Retinal pigment epithelial cell (primary cell): ENCODE data around the gene LHX3.

Source experiments
- DNase-seq: peaks from one replicate; pipeline ENCODE4 v3.0.0-alpha.2; 2010; ENCODE audit warnings: low read depth
- H3K4me3 ChIP-seq: 2 replicates; pipeline ENCODE4 v1.5.1; 2011; ENCODE audit warnings: mild to moderate bottlenecking, low read length, control low read depth, moderate library complexity
- CTCF ChIP-seq: conservative IDR thresholded peaks from 2 replicates; pipeline ENCODE4 v1.5.1; 2011; ENCODE audit warnings: low read depth, low read length, control low read depth, inconsistent platforms

Gene LHX3

DNA sequence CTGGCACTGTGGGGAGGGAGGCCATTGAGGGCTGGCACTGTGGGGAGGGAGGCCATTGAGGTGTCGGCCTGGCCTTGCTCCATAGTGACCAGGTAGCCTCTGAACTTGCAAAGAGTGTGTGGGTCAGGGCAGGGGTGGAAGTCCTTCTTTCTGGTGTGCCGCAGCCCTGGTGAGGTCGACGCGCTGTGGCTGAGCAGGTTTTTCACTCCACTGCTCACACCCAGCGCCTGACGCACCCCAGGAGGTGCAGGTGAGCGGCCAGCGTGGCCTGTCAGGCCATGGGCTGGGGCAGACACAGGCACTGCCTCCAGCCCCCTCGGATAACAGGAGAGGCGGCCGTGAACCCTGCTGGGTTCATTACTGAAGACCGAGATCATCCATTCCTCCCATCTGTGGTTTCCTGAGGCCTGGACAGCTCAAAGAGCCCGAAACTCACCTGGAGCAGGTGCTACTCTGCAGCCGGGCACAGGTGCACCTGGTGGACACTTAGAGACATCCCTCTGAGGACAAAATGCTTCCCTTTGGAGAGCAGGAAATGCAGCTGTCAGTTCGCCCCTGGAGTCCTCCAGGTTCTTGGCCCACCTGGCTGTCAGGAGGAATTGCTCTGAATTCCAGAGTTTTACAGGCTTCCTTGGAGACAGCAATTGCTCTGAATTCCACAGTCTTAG, 32.4 kb downstream of the LHX3 start:
- TF ChIP-seq CTCF: no peak
- no peak for DNase-seq

DNA sequence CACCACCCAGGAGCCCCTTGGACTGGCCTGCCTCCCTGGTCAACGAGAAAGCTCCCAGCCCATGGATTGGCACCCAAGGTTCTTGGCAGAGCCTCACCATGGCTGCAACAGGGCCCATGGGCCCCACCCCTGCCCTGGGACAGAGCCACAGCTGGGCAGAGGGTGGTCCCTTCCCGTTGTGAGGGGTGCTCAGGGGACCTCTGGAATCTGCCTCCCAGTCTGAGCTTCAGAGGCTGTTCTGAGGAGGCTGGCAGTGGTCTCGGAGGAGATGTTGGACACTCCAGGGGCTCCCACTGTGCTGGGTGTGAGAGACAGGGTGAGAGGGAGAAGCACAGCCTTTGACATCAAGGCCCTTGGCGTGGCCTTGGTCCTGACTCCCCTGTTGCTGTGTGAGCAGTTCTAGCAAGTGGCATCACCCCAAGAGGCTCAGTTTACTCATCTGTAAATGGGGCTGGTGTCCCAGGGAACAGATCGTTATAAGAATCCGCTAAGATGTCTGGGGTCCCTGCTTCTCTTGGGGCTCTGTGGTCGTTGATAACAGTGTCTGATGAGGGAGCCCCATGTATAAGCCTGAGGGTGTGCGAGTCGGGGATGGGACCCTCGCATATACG, 33.0 kb downstream of the LHX3 start:
- no peak for TF ChIP-seq CTCF
- no peak for DNase-seq
- no peak overlapping the region for H3K4me3 ChIP-seq

More for the DNA sequence above, 32.4 kb downstream of the LHX3 start:
- no peak overlapping the region for H3K4me3 ChIP-seq

DNA sequence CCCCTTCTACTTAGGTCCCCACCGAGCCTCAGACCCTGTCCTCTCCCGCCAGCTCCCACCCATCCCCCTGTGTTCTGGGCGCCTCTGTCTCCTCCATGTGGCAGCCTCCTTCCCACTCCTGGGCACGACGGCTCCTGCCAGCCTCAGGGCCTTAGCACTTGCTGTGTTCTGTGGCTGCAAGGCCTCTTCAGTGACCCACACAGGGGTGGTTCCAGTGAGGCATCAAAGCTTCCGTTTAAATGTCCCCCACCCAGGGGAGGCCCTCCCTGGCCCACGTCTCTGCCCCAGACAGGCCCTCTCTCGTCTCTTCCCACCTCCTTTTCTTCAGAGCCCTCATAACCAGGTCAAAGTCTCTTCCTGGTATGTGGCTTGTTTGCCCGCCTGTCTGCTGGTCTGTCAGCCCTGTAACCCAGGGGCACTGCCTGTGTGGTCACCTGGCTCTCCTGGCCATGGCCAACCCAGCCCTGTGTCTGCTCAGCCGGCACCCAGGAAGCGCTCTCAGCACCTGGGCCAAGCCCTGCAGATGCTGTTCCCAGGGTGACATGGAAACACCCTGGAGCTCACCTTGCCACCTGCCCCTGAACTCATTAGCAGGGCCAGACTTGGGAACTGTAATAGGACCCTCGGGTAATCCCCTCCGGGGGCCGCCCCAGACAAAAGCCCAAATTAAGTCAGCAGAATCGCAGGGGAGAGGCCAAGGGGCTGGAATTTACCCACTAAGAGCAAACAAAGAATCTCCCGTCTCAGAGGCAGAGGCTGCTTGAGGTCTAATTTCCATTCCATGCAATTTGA, 33.7 kb downstream of the LHX3 start:
- DNase-seq: no peak
- no peak for TF ChIP-seq CTCF
- no peak overlapping the region for H3K4me3 ChIP-seq

GRCh38 chr9:136170006-136170901, 34.7 kb downstream of the LHX3 start:
- peak; percentile 86 for TF ChIP-seq CTCF
- H3K4me3 ChIP-seq: no peak overlapping the region
- DNase-seq: no peak

DNA sequence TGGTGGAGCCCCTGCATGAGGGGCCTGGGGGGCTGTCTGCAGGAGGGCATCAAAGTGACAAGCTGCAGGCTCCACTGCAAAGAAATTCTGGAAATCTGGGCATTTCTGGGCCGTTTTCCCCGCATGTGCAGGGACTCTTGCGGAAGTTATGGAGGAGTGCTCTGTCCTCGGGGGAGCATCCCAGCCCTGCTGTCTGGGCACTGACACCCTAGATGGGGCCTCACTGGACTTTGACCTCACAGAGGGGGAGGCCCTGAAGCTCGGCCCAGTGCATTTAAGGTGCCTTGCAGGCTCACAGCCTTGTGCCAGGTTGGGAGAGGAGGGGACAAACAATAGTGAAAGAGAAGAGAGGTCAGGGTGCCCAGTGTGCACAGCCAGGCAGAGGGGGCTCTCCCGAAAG, 35.4 kb downstream of the LHX3 start:
- DNase-seq: no peak
- no peak overlapping the region for H3K4me3 ChIP-seq
- TF ChIP-seq CTCF: no peak

GRCh38 chr9:136163248-136163850, 41.6 kb downstream of the LHX3 start:
- no peak for DNase-seq
- no peak overlapping the region for H3K4me3 ChIP-seq
- TF ChIP-seq CTCF: no peak
